Transverse colon (tissue), 3 donors: Measurements from ENCODE around the gene ARHGEF4.

ENCODE experiments used
- POLR2A ChIP-seq: fragments of 450-650 bp; IDR thresholded peaks from one replicate; pipeline ENCODE4 v1.6.1; 2016; ENCODE audit warnings: antibody characterized with exemption, mild to moderate bottlenecking, moderate library complexity
- POLR2AphosphoS5 ChIP-seq, 3 donors: sonication (generic); formaldehyde crosslinking; IDR thresholded peaks; one replicate each; pipeline ENCODE4 v1.6.1; 2016; ENCODE audit warnings: antibody characterized with exemption in 3 of 3

DNA sequence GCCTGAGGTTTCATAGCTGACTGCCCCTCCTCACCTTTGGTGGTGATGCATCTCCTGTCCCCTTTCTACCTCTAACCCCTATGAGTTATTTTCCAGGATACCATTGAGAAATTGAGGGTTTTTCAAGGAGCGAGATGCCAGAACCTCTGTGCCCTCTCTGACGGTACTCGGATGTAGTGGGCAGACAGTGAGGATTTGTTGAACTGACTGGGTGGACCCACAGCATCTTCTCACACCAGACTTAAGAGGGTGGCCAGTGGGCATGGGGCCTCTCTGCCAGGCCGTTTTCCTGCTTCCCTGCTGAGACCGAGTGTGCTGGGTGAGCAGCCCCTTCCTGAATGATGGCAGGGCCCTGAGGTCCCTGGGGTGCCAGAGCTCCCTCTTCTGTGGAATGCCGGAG lies 46.3 kb downstream of the ARHGEF4 start:
- TF ChIP-seq POLR2AphosphoS5 (IDR thresholded peaks at IDR 0.05) (no peak), POLR2A (no peak)
